Lower leg skin (tissue), 4 donors: ENCODE results near the gene XAGE1B. TPM values are rescaled to one million over a fixed set of nuclear protein-coding genes. Genes with fewer than 3 reads are reported as not detected.
"Not testable (repeated sequence)": the region's sequence is repeated elsewhere in the genome, so short reads cannot be mapped to it uniquely, and the experiment has no call there.

ENCODE experiments used
- DNase-seq, 2 donors: peaks; one replicate each; pipeline ENCODE4 v3.0.0-alpha.2; 2019; ENCODE audit warnings: low spot score in 2 of 2
- H3K4me3 ChIP-seq: fragments of 200-600 bp; sonication (generic); 2 replicates; pipeline ENCODE4 v1.5.1; 2017; ENCODE audit warnings: mild to moderate bottlenecking, low read depth; ENCODE audit not compliant: poor library complexity, severe bottlenecking
- POLR2A ChIP-seq, 2 donors: fragments of 450-650 bp; IDR thresholded peaks; one replicate each; pipeline ENCODE4 v1.6.1; 2016 to 2017; ENCODE audit warnings: antibody characterized with exemption in 2 of 2, mild to moderate bottlenecking in 1 of 2, moderate library complexity in 1 of 2
- WGBS, 2 donors: methylation state at CpG; one replicate each; pipeline ENCODE4 v1.1.5; 2018; 5-methylcytosine and 5-hydroxymethylcytosine counted together
- intact Hi-C: fragments of 100-400 bp; cut with DNase I; formaldehyde crosslinking; loops from one replicate; pipeline ENCODE4 v1.15.0; 2023; ENCODE audit warnings: low total_unique reads
- total RNA-seq, 4 donors: library from RNA; depleted of rRNA; stranded (reverse); fragments of >200 nt; gene quantifications; one replicate each; pipeline ENCODE4 v1.1.0, GENCODE V29; 2016
- TF ChIP-seq, protein P1 (sequence below), 3 donors: fragments of 450-650 bp; IDR thresholded peaks; one replicate each; pipeline ENCODE4 v1.5.1; 2016; ENCODE audit warnings: antibody characterized with exemption in 3 of 3, mild to moderate bottlenecking in 3 of 3, moderate library complexity in 2 of 3

Gene XAGE1B
- total RNA-seq, 4 donors from 2014 or later = 0.76 TPM; not detected in 3

DNA sequence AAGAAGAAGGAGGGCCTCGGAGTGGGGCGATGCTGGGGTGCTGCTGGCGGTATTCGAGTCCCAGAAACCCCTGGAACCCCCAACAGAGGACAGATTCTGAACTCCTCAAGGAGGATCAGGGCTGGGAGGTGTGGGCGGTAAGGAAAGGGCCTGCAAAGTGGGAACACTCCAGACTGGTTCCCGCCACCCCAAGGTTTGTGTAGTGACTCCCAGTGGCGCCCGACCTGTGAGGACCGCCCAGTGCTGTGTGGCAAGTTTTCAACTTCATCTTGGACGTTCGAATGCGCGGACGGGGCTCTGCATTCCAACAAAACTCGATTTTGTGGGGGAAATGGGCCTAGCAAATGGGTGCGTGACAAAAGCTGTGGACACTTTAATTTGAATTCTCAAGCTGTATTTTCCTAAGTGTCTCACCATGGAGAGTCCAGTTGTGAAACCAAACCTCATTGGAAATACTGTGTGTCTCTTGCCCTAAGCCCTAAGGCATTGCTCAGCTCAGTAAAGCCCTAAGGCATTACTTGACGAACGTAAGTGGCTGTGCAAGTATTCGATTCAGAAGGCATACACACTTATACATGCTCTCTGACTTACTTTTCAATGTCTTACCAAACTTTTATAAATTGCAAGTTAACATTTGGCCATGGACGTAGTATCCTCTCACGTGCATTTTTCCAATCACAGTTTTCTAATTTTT, 27.4 kb upstream of the XAGE1B start:
- intact Hi-C loops = no loop called here
- TF ChIP-seq POLR2A (IDR thresholded peaks at IDR 0.05) = no peak
- TF ChIP-seq, protein P1, sequence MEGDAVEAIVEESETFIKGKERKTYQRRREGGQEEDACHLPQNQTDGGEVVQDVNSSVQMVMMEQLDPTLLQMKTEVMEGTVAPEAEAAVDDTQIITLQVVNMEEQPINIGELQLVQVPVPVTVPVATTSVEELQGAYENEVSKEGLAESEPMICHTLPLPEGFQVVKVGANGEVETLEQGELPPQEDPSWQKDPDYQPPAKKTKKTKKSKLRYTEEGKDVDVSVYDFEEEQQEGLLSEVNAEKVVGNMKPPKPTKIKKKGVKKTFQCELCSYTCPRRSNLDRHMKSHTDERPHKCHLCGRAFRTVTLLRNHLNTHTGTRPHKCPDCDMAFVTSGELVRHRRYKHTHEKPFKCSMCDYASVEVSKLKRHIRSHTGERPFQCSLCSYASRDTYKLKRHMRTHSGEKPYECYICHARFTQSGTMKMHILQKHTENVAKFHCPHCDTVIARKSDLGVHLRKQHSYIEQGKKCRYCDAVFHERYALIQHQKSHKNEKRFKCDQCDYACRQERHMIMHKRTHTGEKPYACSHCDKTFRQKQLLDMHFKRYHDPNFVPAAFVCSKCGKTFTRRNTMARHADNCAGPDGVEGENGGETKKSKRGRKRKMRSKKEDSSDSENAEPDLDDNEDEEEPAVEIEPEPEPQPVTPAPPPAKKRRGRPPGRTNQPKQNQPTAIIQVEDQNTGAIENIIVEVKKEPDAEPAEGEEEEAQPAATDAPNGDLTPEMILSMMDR (IDR thresholded peaks at IDR 0.05) = no peak
- H3K4me3 ChIP-seq = no peak overlapping the region
- 91 to 94% methylated on average over 21 of the region's 21 CpGs for WGBS, 2 donors
- no peak for DNase-seq

DNA sequence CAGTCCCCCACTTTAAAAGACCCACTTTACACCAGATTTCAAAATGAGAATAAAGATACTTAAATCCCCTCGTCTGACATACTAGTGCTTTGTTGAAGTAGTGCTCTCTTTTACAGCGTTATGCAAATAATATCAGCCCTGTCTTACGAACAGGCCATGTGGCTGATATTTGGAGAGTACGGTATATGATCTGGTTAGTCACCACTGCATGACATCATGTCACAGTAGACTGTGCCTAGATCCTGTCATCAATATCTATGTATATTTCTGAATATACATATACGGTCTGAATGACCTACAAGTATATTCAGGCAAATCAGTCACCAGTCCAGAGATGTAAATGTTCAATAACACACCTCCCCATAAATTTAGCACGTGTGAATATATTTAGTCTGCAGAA, 25.4 kb upstream of the XAGE1B start:
- intact Hi-C loops = no loop called here
- no peak for DNase-seq
- WGBS, 2 donors = 74 to 88% methylated on average over 6 of the region's 6 CpGs
- TF ChIP-seq, protein P1 (IDR thresholded peaks at IDR 0.05) = no peak
- no peak for TF ChIP-seq POLR2A (IDR thresholded peaks at IDR 0.05)
- H3K4me3 ChIP-seq = no peak overlapping the region

DNA sequence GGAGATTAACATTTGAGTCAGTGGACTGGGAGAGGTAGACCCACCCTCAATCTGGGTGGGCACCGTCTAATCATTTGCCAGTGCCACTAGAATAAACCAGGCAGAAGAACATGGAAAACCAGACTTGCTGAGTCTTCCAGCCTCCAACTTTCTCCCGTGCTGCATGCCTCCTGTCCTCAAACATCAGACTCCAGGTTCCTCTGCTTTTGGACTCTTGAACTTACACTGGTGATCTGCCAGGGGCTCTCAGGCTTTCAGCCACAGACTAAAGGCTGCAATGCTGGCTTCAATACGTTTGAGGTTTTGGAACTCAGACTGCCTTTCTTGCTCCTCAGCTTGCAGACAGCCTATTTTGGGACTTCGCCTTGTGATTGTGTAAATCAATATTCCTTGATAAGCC, 24.2 kb upstream of the XAGE1B start:
- intact Hi-C loops, H3K4me3 ChIP-seq, DNase-seq: not testable (repeated sequence)
- WGBS, 2 donors = 52 to 65% methylated on average over 3 to 4 of the region's 4 CpGs

DNA sequence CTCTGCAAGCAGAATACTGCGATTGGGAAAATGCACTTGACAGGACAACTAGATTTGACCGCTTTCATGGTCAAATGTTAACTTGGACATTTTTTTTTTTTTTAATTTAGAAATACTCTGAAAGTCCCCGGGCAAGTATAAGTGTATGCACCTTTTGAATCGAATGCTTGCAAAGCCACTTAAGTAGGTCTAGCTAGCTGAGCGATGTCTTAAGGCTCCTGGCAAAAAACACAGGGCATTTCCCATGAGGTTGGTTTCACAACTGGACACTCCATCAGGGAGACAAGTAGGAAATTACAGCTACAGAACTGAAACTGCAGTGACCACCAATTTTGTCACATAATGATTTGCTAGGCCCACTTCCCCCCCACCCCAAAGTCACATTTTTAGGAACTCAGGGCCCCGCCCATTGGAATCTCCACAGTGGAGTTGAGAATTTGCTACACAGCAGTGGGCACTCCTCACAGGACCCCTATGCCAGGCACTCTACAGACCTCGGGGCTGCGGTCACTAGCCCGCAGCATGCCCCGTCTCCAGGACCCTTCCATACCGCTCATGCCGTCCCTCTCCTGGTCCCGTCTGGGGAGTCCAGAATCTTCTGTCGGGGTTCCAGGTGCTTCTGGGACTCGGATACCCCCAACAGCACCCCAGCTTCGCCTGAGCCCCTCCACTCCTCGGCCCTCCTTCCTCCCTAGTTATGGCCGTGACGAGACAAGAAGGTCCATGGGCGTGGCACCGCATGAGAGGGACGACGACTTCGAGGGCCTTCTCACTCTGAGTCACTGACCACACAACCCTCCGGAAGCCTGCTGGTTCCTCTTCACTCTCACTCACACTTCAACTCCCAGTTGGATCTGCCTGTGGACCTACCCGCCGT, 515 bp downstream of the XAGE1B start:
- intact Hi-C loops, H3K4me3 ChIP-seq, DNase-seq: not testable (repeated sequence)
- no CpG with 5 or more reads among the region's 27 CpGs for WGBS, 2 donors

GRCh38 chrX:52511126-52511525, 5.7 kb downstream of the XAGE1B start:
- H3K4me3 ChIP-seq, intact Hi-C loops, DNase-seq: not testable (repeated sequence)
- no CpG with 5 or more reads among the region's 6 CpGs for WGBS, 2 donors

- intact Hi-C loops = no loop called here
- TF ChIP-seq, protein P1 (IDR thresholded peaks at IDR 0.05) = no peak
- TF ChIP-seq POLR2A (IDR thresholded peaks at IDR 0.05) = no peak
- peak in 1 of 2 donors; percentile 36 for DNase-seq
- H3K4me3 ChIP-seq = no peak overlapping the region
- 58 to 65% methylated on average over 6 of the region's 6 CpGs for WGBS, 2 donors
Measured at GRCh38 chrX:52509916-52510315, 6.9 kb downstream of the XAGE1B start.

- DNase-seq = no peak
- H3K4me3 ChIP-seq = no peak overlapping the region
- TF ChIP-seq, protein P1 (IDR thresholded peaks at IDR 0.05) = no peak
- TF ChIP-seq POLR2A (IDR thresholded peaks at IDR 0.05) = no peak
- 55 to 80% methylated on average over 3 of the region's 3 CpGs for WGBS, 2 donors
- intact Hi-C loops = no loop called here
Measured at GRCh38 chrX:52507331-52507730, 9.5 kb downstream of the XAGE1B start.
